Trophoblast cell (in vitro differentiated cells and primary cell): ENCODE results near the gene TTC31.

ENCODE experiments used
- DNase-seq, 2 donors: peaks; one replicate each; pipeline ENCODE4 v3.0.0-alpha.2; 2016
- H2AFZ ChIP-seq: 2 replicates; pipeline ENCODE4 v1.6.1; 2013; ENCODE audit warnings: low read length, moderate library complexity, mild to moderate bottlenecking; ENCODE audit not compliant: insufficient read depth, poor library complexity
- H2AK5ac ChIP-seq: 2 replicates; pipeline ENCODE4 v1.6.1; 2013; ENCODE audit warnings: mild to moderate bottlenecking, low read length
- H2BK120ac ChIP-seq: 2 replicates; pipeline ENCODE4 v1.6.1; 2013; ENCODE audit warnings: low read length, mild to moderate bottlenecking, moderate library complexity; ENCODE audit not compliant: insufficient read depth, poor library complexity
- H2BK12ac ChIP-seq: 2 replicates; pipeline ENCODE4 v1.6.1; 2013; ENCODE audit warnings: mild to moderate bottlenecking, low read length, moderate library complexity
- H2BK5ac ChIP-seq: 2 replicates; pipeline ENCODE4 v1.6.1; 2013; ENCODE audit warnings: low read length, low read depth, moderate library complexity, mild to moderate bottlenecking; ENCODE audit not compliant: poor library complexity
- H3K14ac ChIP-seq: 2 replicates; pipeline ENCODE4 v1.6.1; 2013; ENCODE audit warnings: mild to moderate bottlenecking, low read length
- H3K18ac ChIP-seq: 2 replicates; pipeline ENCODE4 v1.6.1; 2013; ENCODE audit warnings: mild to moderate bottlenecking, low read length
- H3K23ac ChIP-seq: 2 replicates; pipeline ENCODE4 v1.6.1; 2013; ENCODE audit warnings: low read length
- H3K27ac ChIP-seq: 2 replicates; pipeline ENCODE4 v1.5.1; 2013; ENCODE audit warnings: low read depth, mild to moderate bottlenecking, inconsistent platforms, low read length, moderate library complexity
- H3K27me3 ChIP-seq: 2 replicates; pipeline ENCODE4 v1.6.1; 2013; ENCODE audit warnings: inconsistent platforms, mild to moderate bottlenecking, low read length, moderate library complexity; ENCODE audit not compliant: insufficient read depth
- H3K36me3 ChIP-seq, 2 experiments: 1 replicate in 1 of 2; 2 replicates in 1 of 2; pipeline ENCODE4 v1.6.1; 2013; ENCODE audit warnings: low read length in 2 of 2, mild to moderate bottlenecking in 2 of 2, moderate library complexity in 1 of 2; ENCODE audit not compliant: insufficient read depth in 2 of 2, control insufficient read depth in 1 of 2
- H3K4ac ChIP-seq: 2 replicates; pipeline ENCODE4 v1.6.1; 2013; ENCODE audit warnings: low read depth, mild to moderate bottlenecking, low read length, moderate library complexity
- H3K4me1 ChIP-seq, 2 experiments: 1 replicate in 1 of 2; 2 replicates in 1 of 2; pipeline ENCODE4 v1.6.1; 2013; ENCODE audit warnings: low read length in 2 of 2, mild to moderate bottlenecking in 2 of 2, moderate library complexity in 1 of 2; ENCODE audit not compliant: insufficient read depth in 2 of 2, control insufficient read depth in 1 of 2
- H3K4me2 ChIP-seq: 2 replicates; pipeline ENCODE4 v1.6.1; 2013; ENCODE audit warnings: inconsistent platforms, mild to moderate bottlenecking, low read length, moderate library complexity
- H3K4me3 ChIP-seq: 2 replicates; pipeline ENCODE4 v1.5.1; 2013; ENCODE audit warnings: mild to moderate bottlenecking, low read depth, low read length, inconsistent platforms
- H3K79me1 ChIP-seq: one replicate; pipeline ENCODE4 v1.6.1; 2013; ENCODE audit warnings: low read length
- H3K79me2 ChIP-seq: 2 replicates; pipeline ENCODE4 v1.6.1; 2013; ENCODE audit warnings: low read length, mild to moderate bottlenecking; ENCODE audit not compliant: control insufficient read depth, insufficient read depth, poor library complexity
- H3K9ac ChIP-seq: 2 replicates; pipeline ENCODE4 v1.6.1; 2013; ENCODE audit warnings: mild to moderate bottlenecking, low read length
- H3K9me3 ChIP-seq: 2 replicates; pipeline ENCODE4 v1.6.1; 2013; ENCODE audit warnings: low read depth, mild to moderate bottlenecking, control low read depth, inconsistent platforms, low read length; ENCODE audit not compliant: insufficient read depth
- H4K12ac ChIP-seq: 2 replicates; pipeline ENCODE4 v1.6.1; 2013; ENCODE audit warnings: low read depth, mild to moderate bottlenecking, low read length, moderate library complexity
- H4K8ac ChIP-seq: 2 replicates; pipeline ENCODE4 v1.6.1; 2013; ENCODE audit warnings: low read depth, mild to moderate bottlenecking, low read length, moderate library complexity
- H4K91ac ChIP-seq: one replicate; pipeline ENCODE4 v1.6.1; 2013; ENCODE audit warnings: low read depth, mild to moderate bottlenecking, low read length, moderate library complexity
- WGBS: extraction: QIAGEN DNeasy Blood & Tissue Kit; methylation state at CpG from one replicate; pipeline ENCODE4 v1.1.7; 2013; ENCODE audit warnings: missing lambda C conversion rate; ENCODE audit not compliant: insufficient read length, insufficient coverage; ENCODE audit errors: extremely low coverage; 5-methylcytosine and 5-hydroxymethylcytosine counted together

TTC31 gene

GRCh38 chr2:74526649-74527230, 43.9 kb downstream of the TTC31 start:
- Histone ChIP-seq H3K36me3 (peaks cover 24 to 32% of the 10 kb centered on the region in 2 experiments), H3K79me2 (peaks cover 13% of the 10 kb centered on the region), H2BK120ac (no peak overlapping the region), H3K18ac (no peak overlapping the region), H2AK5ac (no peak overlapping the region), H2AFZ (no peak overlapping the region), H3K79me1 (peaks cover 11% of the 10 kb centered on the region), H4K12ac (no peak overlapping the region), H3K9ac (no peak overlapping the region), H4K91ac (no peak overlapping the region), H2BK12ac (no peak overlapping the region), H4K8ac (no peak overlapping the region), H2BK5ac (no peak overlapping the region), H3K4me1 (peaks cover 9 to 13% of the 10 kb centered on the region in 2 experiments), H3K4ac (no peak overlapping the region), H3K9me3 (no peaks in the 10 kb centered on the region), H3K4me2 (no peak overlapping the region), H3K27ac (no peak overlapping the region), H3K27me3 (no peaks in the 10 kb centered on the region), H3K23ac (no peak overlapping the region), H3K4me3 (no peak overlapping the region), H3K14ac (no peak overlapping the region)
- no CpG with 5 or more reads among the region's 11 CpGs for WGBS
- DNase-seq: no peak

- Histone ChIP-seq H3K4me2 (no peak overlapping the region), H2AK5ac (no peak overlapping the region), H4K12ac (no peak overlapping the region), H3K23ac (no peak overlapping the region), H2AFZ (no peak overlapping the region), H3K79me1 (peaks cover 11% of the 10 kb centered on the region), H3K4me1 (peaks cover 9 to 13% of the 10 kb centered on the region in 2 experiments), H3K9ac (no peak overlapping the region), H2BK5ac (no peak overlapping the region), H3K79me2 (peaks cover 13% of the 10 kb centered on the region), H2BK12ac (no peak overlapping the region), H4K91ac (no peak overlapping the region), H3K27ac (no peak overlapping the region), H4K8ac (no peak overlapping the region), H3K18ac (no peak overlapping the region), H3K36me3 (peaks cover 27 to 35% of the 10 kb centered on the region in 2 experiments), H3K9me3 (no peaks in the 10 kb centered on the region), H2BK120ac (no peak overlapping the region), H3K4me3 (no peak overlapping the region), H3K14ac (no peak overlapping the region), H3K27me3 (no peaks in the 10 kb centered on the region), H3K4ac (no peak overlapping the region)
- no CpG with 5 or more reads among the region's 9 CpGs for WGBS
- DNase-seq: no peak
Measured at GRCh38 chr2:74527741-74528140, 44.9 kb downstream of the TTC31 start.

GRCh38 chr2:74528600-74529356, 45.9 kb downstream of the TTC31 start:
- no CpG with 5 or more reads among the region's 29 CpGs for WGBS
- Histone ChIP-seq H3K23ac (no peak overlapping the region), H3K9me3 (no peaks in the 10 kb centered on the region), H2AFZ (peak overlapping the region; percentile 68), H3K18ac (peak overlapping the region; percentile 49), H3K4me3 (peak overlapping the region; percentile 98), H2BK120ac (peak overlapping the region; percentile 65), H3K9ac (peak overlapping the region; percentile 97), H4K12ac (peak overlapping the region; percentile 45), H3K4ac (peak overlapping the region; percentile 77), H4K8ac (peak overlapping the region; percentile 87), H4K91ac (peak overlapping the region; percentile 83), H3K4me2 (peak overlapping the region; percentile 93), H3K27me3 (no peaks in the 10 kb centered on the region), H3K79me1 (peaks cover 11% of the 10 kb centered on the region), H3K36me3 (peaks cover 32 to 41% of the 10 kb centered on the region in 2 experiments), H3K14ac (peak overlapping the region; percentile 62), H3K4me1 (peaks cover 9 to 13% of the 10 kb centered on the region in 2 experiments), H2BK5ac (peak overlapping the region; percentile 86), H3K27ac (peak overlapping the region; percentile 46), H2BK12ac (no peak overlapping the region), H3K79me2 (peaks cover 13% of the 10 kb centered on the region), H2AK5ac (peak overlapping the region; percentile 66)
- DNase-seq: no peak

- WGBS: no CpG with 5 or more reads among the region's 87 CpGs
- peak within 1 kb of the TSS; percentile 66 for H2AK5ac ChIP-seq
- peak within 1 kb of the TSS; percentile 95 for H4K91ac ChIP-seq
- H3K4ac ChIP-seq: peak within 1 kb of the TSS; percentile 77
- H3K14ac ChIP-seq: peak within 1 kb of the TSS; percentile 88
- H2BK5ac ChIP-seq: peak within 1 kb of the TSS; percentile 86
- H3K27me3 ChIP-seq: no peaks in the 10 kb centered on the region
- peak within 1 kb of the TSS; percentile 45 for H4K12ac ChIP-seq
- peaks cover 9 to 13% of the 10 kb centered on the region in 2 experiments for H3K4me1 ChIP-seq
- peak within 1 kb of the TSS; percentile 93 for H3K4me2 ChIP-seq
- peak within 1 kb of the TSS; percentile 97 for H3K9ac ChIP-seq
- H3K9me3 ChIP-seq: no peaks in the 10 kb centered on the region
- peak within 1 kb of the TSS; percentile 98 for H3K4me3 ChIP-seq
- no peak within 1 kb of the TSS for H3K23ac ChIP-seq
- peak within 1 kb of the TSS; percentile 69 for H2BK120ac ChIP-seq
- H3K36me3 ChIP-seq: peaks cover 32 to 45% of the 10 kb centered on the region in 2 experiments
- peak within 1 kb of the TSS; percentile 94 for H3K18ac ChIP-seq
- DNase-seq: peak; percentile 96
- peak within 1 kb of the TSS; percentile 93 for H2AFZ ChIP-seq
- H3K27ac ChIP-seq: peak within 1 kb of the TSS; percentile 46
- H3K79me1 ChIP-seq: peaks cover 11% of the 10 kb centered on the region
- H2BK12ac ChIP-seq: peak within 1 kb of the TSS; percentile 7
- H3K79me2 ChIP-seq: peaks cover 13% of the 10 kb centered on the region
- H4K8ac ChIP-seq: peak within 1 kb of the TSS; percentile 93
Measured at GRCh38 chr2:74529357-74530238, 46.7 kb downstream of the TTC31 start, which contains the start of the genes AUP1 and HTRA2. Gene AUP1, minus strand, starts transcription at chr2:74529706. Its CDS starts 77 bp downstream, at chr2:74529629. Gene HTRA2, plus strand, starts transcription at chr2:74529933. Its CDS starts 74 bp downstream, at chr2:74530007.
